NCI-H524 treated with DMSO at 0.1 percent for 48 hours (cell line): ENCODE data around the gene EDEM1.

Experiments used
- DNase-seq: peaks from one replicate; lab custom pipeline; 2025; lab: John Stamatoyannopoulos, UW

The EDEM1 gene

DNA sequence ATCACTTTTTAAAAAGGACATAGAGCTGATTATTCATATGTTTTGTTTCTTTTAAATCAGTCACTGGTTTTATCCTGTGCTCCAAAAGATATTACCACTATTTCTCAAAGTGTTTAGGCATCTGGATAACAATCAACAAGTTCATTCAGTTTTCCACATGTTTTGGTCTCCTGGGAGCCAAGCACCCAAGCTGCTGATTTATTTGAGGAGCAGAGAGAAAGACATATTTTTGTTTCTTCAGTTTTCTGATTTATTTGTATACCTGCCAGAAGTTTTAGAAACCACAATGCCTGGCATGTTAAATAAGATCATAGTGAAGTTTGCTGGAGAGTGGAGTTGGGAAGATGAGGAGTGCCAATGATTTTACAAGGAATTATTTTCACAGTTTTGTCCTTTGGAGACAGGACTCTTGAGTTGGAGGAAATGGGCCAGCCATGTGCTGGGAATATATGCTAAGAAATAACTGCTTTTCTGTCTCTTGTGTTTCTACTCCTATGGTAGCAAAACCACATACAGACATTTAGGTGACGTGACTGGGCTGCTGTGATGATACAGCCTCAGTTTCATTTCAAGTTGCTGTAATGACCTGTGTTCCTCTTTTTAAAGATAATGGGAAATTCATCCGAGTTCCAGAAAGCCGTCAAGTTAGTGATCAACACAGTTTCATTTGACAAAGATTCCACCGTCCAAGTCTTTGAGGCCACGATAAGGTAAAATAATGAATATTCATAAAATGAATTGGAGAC lies 11.7 kb downstream of the EDEM1 start:
- DNase-seq: no peak

DNA sequence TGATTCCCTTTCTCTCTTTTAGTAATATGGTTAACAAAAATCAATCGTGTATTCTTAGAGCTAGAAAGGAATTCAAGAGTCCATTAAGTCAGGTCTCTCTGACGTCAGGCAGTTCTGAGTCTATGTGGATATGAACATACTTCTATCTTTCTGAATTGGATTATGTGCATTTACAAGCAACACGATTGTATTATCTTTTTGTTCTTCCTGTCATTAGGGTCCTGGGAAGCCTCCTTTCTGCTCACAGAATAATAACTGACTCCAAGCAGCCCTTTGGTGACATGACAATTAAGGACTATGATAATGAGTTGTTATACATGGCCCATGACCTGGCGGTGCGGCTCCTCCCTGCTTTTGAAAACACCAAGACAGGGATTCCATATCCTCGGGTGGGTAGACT lies 14.0 kb downstream of the EDEM1 start:
- DNase-seq: no peak

DNA sequence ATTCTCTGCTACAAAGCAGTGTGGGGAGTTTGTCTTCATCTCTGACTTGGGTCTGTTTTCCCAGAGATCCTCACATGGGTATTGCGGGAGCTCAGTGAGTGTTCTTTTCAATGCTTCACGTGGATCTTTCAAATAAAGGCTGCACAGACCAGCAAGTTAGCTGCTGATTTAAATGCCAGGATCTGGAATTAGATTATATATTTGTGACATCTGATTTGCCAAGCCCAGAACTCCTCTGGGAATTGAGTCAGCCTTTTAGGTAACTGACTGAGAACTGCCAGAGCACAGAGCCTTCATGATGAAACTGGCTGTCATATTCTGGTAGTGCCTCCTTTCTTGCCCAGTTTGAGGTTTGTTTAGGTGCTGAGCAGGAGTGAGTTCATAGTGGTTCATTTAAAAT lies 14.7 kb downstream of the EDEM1 start:
- DNase-seq: no peak

DNA sequence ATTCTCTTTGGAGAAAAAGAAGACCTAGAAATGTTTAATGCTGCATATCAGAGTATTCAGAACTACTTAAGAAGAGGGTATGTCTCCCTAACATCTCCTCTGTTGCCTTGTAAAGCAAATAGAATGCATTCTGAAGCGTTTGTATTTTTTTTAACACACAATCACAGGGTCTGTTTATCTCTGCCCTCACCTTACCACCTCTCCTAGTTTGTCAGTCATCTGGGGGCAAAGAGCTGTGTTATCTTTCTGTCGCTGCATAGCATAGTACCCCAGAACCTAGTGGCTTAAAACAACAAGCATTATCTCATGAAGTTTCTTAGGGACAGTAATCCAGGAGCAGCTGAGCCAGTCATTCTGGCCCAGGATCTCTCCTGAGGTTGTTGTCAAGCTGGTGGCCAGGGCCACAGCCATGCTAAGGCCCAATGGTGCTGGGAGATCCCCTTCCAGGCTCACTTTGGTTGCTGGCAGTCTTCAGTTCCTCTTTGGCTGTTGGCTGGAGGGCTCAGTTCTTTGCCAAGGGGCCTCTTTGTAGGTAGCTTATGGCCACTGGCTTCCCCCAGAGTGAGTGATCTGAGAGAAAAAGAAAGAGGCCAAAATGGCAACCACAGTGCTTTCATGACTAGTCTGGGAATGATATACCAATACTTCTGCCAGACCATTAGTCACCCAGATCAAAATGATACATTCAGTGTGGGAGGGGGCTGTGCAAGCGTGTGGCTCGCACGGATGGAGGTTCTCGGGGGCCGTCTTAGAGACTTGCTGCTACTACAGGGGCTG lies 17.8 kb downstream of the EDEM1 start:
- no peak for DNase-seq

DNA sequence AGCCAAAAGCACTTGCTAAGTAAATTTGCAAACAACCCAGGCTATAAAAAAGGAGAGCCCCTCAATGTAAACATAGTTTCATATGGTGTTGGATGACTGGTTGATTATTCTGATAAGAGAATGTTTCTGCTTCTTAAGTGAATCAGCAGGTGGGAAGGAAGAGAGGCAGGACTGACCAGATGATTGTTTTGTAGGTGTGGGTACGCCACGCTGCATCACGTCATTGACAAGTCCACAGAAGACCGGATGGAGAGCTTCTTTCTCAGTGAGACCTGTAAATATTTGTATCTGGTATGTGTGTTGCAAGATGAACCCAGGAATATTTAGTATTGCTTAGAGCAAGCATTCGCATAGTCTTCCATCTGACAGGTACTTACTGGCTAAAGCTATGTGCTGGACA lies 23.4 kb downstream of the EDEM1 start:
- no peak for DNase-seq

DNA sequence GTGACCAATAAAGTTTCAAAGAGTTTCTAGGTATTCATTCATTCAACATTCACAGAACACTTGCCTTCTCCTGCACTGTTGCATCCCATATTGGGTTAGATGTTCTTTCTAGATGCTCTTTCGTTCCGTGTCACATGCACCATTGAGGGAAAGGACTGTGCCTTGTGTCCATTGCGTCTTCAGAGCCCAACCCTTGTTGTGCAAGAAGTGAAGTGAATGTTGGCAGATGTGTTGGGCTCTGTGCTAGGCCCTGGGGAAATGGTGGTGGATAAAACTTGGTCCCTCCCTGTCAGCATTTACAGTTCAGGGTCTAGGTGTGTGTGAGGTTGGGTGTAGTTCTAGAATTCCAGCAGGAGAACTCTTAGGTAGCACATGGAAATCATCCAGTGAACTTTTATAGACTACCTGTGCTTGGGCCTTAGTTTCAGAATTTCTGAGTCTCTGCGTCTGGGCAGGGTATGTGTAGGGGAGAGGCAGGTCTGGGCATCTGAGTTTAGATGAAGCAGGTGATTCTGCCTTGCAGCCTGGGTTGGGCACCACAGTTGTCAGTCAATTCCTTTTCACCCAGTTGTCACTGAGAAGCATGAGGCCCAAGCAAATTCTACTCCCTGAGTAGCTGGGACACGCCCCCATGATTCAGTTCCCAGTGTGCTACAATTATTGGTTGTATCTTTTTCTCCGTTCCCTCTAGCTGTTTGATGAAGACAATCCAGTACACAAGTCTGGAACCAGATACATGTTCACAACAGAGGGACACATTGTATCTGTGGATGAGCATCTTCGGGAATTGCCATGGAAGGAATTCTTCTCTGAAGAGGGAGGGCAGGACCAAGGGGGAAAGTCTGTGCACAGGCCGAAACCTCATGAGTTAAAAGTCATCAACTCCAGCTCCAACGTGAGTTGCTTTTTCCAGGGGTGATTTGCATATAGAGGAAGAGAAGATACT lies 25.4 kb downstream of the EDEM1 start:
- DNase-seq: no peak

DNA sequence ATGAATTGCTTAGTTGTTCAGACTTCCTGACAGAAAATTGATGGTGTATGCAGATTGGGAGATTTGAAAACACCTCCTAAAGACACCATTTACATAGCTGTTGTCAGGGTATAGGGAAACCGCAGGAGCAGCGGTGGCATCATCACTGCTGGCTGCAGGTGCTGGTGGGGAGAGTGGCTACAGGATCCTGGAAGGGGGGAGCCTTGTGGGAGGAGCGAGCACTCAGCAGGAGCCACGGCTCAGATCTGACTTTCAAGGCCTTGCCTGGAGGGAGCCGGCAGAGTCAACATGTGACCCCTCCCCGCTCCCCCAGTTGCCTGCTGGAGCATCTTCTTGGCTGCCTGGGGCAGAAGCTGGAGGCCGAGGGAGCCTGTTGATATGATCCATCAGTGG lies 26.1 kb downstream of the EDEM1 start:
- DNase-seq: no peak

DNA sequence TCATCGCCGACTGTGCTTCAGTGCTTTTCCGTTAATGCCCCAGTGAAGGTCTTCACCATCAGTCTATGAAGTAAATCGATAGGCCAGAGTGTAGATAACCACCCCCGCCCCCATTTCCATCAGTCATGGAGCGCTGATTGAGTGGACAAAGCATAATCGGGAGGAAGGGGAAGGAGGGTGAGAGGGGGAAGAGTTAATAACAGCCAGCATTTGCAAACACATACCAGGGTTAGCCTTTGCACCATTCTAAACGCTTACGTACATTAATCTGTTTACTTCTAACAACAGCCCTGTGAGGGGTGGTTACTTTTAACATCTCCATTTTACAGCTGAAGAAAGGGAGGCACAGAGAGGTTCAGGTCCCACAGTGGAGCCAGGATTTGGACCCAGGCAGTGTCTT lies 26.8 kb downstream of the EDEM1 start:
- no peak for DNase-seq

DNA sequence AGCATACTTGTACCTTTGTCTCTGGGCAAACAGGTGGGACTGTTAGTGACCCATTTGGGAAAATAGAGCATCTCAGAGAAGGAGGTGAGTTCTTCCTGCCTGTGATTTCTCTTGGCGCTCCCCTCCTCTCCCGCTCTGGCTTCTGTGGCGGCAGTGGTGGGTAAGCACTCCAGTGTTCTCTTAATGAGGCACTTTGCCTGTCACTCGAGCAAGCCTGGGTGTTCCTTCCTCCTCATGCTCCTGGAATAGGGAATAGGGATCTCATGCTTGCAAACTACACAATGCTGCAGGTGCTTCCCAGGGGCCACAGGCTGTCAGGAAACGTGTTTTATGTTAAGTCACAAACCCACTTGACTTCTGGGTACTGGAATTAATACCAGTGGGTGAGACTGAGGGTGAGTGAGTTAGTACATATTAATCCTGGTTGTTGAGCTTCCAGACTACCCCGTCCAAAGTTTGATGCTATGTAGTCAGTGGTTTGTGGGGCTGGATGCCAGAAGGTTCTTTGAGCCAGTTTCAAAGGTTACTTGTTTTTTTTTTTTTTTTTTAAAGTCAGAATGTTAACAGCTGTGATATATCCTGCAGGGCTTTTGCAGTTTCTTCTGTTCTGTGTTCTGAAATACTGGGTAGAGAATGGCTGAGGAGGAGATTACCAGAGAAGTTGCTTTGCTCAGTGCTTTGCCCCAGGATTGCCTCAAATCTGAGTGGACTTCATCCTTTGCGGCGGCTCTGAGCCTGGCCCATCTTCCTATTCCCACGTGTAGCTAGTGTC lies 30.5 kb downstream of the EDEM1 start:
- DNase-seq: no peak

DNA sequence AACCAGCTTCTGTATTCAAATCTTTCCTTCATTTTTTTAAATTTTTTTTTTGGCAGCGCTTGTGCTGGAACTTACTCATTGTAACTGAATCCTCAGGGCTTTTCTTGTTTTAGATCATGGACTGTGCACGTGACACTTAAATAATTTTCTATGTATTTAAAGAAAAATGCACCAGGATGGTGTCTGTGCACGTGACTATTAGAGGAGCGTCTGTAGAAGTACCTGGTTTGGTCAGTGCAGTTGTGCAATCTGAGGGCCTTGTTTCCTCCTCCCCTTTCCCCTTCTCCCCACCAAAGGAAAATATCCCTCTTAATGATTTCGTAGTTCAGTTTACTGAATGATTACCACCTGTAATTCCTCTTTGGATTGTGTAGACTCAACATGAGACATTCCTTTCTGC lies 31.3 kb downstream of the EDEM1 start:
- no peak for DNase-seq

DNA sequence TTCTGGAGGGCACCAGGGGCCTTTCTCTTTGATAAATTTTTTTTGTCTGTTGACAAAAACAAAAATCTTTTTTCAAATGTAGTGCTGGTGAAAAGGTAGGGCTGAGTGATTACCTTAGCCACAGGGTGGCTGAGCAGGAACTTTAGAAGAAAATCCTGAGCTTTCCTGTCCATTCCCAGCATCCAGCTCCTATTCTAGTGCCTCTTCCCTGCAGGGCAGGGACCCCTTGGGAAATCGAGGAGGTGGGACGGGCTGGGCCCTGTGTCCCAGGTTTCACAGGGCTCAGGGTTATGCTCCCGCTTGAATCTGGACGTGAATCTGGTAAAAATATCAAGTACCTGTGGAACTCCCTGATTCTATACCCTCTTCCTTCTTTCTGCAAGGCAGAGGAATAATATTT lies 31.7 kb downstream of the EDEM1 start:
- DNase-seq: no peak

DNA sequence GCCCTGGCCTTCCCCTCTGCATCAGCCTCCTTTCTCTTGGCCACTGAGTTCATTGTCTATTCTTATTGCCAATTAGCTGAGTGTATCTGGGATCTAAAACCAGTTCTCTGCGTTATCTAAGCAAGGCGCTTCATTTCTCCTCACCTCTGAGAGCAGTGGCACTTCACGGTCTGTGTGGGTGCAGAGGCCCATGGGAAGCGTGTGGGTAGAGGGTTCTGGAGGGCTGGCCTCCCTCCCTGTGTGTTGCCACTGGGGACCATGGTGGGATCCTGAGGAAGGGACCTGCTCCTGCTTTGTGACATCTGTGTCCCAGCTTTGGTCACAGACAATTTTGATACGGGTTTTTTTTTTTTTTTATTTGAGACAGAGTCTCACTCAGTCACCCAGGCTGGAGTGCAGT lies 32.7 kb downstream of the EDEM1 start:
- no peak for DNase-seq

DNA sequence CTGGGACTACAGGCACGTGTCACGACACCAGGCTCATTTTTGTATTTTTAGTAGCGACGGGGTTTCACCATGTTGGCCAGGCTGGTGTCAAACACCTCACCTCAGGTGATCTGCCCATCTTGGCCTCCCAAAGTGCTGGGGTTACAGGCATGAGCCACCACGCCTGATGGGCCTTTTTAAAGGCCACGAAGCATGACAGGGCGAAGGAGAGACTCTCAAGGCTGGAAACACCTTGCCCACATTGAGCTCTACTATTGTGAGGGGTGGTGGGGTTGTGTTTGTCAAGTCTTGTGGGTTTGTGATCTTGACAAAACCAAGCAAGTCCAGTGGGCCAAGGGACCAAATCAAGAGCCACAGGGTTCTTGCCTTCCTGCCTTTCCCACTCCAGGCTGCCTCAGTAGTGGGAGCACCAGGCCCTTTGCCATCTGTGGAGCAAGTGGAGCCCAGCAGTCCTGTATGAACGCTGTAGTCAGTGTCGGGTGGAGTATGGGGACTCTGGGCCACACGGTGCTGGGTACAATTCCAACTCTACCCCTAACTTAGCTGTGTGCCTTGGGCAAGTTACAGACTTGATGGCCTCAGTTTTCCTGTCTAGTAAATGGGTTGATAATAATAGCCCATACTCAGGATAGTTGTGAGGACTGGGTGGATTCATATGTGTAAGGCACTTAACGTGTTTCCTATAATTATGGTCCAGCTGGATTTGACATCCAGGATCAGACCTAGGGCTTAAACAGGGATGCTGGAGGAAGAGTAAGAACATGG lies 33.3 kb downstream of the EDEM1 start:
- DNase-seq: no peak

DNA sequence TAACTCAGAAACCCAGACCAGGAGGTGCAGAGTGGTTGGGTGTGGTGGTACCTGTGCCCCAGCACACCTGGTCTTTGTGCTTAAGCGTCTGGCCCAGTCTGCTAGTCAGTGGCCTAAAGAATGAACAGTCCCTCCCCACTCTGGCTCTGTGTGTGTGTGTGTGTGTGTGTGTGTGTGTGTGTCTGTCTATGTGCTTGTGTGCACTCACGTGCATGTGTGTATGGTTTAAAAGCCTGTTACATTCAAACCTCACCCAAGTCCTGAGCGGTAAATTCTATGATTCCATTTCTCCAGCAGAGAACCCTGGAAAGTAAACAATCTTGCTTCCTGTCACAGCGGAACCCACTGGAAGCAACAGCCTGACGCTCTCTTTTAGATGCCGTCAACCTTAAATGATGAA lies 34.2 kb downstream of the EDEM1 start:
- DNase-seq: no peak

DNA sequence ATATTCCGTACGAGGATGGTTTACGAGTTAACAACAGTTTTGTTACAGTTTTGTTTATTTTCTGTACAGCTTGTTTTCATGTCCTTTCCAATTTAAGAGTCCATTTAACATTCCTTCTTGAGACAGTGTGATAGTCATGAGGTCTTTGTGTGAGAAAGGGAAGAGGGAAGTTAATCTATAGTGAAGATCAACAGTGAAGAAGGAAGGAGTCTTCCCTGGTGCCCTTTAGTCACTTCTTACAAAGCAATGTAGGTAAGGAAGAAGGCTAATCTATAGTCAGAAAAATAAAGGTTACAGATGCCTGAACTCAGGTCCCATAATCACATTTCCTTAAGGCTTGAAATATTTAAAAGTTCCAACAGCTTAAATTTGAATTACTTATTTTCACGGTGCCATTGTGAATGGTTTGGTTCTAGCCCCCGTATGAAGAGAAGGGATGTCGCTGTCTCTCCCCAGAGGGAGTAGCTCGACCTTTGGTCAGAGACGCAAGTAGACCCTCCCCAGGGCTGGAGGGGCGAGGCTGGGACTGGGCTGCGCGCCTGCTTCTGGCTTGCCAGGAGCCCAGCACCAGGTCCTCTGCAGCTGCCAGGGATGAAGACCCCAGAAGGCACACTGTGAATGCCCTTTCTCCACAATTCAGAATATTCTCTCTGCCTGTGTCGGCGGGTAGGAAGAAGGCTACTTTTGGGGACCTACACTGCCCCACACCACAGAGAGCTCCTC lies 34.9 kb downstream of the EDEM1 start:
- DNase-seq: no peak

DNA sequence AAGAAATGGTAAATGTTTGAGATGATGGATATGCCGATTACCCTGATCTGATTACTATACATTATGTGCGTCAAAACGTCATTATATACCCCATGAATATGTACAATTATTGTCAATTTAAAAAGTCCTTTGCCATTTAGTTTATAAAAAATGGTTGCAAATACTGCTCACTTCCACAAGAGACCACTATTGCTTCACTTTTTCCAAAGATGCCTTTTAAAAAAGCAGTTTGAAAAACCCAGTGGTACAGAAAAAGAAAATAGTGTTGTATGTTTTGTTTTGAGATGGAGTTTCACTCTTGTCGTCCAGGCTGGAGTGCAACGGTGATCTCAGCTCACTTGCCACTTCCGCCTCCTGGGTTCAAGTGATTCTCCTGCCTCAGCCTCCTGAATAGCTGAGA lies 39.3 kb downstream of the EDEM1 start:
- DNase-seq: no peak

DNA sequence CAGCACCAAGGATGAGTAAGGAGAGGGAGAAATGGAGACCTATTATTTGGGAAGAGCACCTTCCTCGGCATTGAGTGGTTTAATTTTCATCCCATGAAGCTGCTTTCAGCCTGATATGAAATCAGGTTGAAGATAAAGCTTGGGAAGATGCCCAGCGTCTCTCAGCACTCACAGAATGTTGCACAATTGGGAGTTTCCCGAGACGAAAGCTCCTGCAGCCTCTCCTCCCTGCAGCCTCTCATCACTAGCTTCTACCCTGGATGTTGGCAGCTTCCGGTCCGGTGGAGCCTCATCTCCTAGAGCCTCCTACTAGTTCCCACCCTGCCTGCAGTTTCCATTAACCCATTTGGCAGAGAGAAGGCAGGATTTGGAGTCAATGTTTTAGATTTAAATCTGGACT lies 40.3 kb downstream of the EDEM1 start:
- no peak for DNase-seq

DNA sequence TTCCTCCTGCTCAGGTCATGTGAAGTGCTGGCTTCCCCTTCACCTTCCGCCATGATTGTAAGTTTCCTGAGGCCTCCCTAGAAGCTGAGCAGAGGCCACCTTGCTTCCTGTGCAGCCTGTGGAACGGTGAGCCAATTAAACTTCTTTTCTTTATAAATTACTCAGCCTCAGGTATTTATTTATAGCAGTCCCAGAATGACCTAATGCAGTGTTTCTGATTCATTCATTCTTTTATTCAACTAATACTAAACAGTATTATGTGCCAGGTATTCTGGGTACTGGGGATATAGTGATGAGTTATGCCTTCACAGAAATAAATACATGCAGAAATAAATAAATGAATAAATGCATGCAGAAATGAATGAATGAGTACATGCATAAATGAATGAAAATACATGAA lies 41.9 kb downstream of the EDEM1 start:
- no peak for DNase-seq

DNA sequence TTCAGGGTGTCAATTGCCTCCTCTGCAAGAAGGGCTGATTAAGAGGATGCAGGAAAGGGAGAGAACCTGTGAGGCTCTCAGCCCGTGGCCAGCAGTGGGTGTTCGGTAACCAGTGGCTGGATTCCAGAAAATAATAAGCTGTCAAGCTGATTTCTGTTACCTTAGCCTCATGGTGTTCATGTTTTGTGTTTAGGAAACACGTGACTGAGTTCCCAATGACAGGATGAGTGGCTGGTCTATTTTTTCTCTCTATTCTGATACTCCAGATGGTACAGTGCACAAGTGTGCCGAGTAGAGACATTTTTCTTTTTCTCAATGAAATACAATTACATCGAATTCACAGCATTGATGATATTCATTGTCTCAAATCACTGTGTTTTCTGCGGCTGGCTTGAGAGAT lies 43.6 kb downstream of the EDEM1 start:
- DNase-seq: peak; percentile 42

DNA sequence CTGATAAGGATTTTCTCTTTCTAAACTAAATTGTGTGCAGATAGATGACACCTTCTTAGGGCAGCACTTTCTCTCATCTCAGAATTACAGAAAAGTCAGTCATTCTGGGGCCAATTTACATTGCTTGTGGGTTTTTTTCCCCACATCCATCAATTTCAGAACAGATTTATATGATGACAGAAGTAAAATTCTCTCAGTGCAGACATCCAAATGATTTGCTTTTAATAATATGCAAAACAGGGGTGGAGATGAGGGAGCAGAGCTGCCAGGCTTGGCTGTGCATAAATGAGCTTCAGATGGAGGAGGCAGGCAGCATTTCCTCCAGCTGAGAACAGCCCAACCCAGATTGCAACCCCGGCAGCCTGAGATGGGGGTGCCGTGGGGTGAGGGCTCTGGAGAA lies 44.0 kb downstream of the EDEM1 start:
- no peak for DNase-seq
